Peyer's patch (tissue), 4 donors: ENCODE data around the gene ZC3H10.

Experiments used
- CTCF ChIP-seq, 6 experiments: fragments of 450-650 bp in 4 of 6; fragments of 200-600 bp in 2 of 6; sonication (generic) in 1 of 6; IDR thresholded peaks; one replicate each; pipeline ENCODE4 v1.5.1; 2017 to 2019; ENCODE audit warnings: antibody characterized with exemption in 6 of 6, mild to moderate bottlenecking in 3 of 6, moderate library complexity in 1 of 6
- POLR2A ChIP-seq, 2 donors: fragments of 450-650 bp; IDR thresholded peaks; one replicate each; pipeline ENCODE4 v1.5.1; 2017; ENCODE audit warnings: antibody characterized with exemption in 2 of 2, mild to moderate bottlenecking in 2 of 2, moderate library complexity in 2 of 2

- no peak for TF ChIP-seq POLR2A (IDR thresholded peaks at IDR 0.05)
- no peak for TF ChIP-seq CTCF (IDR thresholded peaks at IDR 0.05)
Measured at GRCh38 chr12:56102683-56103065, 15.4 kb upstream of the ZC3H10 start.
